Naive thymus-derived CD4-positive, alpha-beta T cell (primary cell): ENCODE measurements around the gene TMEM38A. TPM values are rescaled to one million over a fixed set of nuclear protein-coding genes. Genes with fewer than 3 reads are reported as not detected.
"Not testable (repeated sequence)": the region's sequence is repeated elsewhere in the genome, so short reads cannot be mapped to it uniquely, and the experiment has no call there.

Experiments used
- ATAC-seq: fragments of 150-1000 bp; cut with Tn5 transposase; 2 replicates; pipeline ENCODE4 v1.10.0; 2021; ENCODE audit warnings: mild to moderate bottlenecking, moderate library complexity
- CTCF ChIA-PET: fragments of 350-600 bp; sonication (Branson Sonifier 250); formaldehyde crosslinking; loops from one replicate; lab custom pipeline; 2021; ENCODE audit warnings: antibody characterized with exemption; lab: Charles Lee
- POLR2A ChIA-PET: fragments of 350-600 bp; sonication (Branson Sonifier 250); formaldehyde crosslinking; loops from one replicate; lab custom pipeline; 2021; ENCODE audit warnings: antibody characterized with exemption, inconsistent platforms; lab: Charles Lee
- DNase-seq, 9 donors: peaks; one replicate each; pipeline versions ENCODE4 v3.0.0 to v3.0.0-alpha.2; 2020 to 2022; ENCODE audit warnings: mixed read lengths in 1 of 9
- H3K27ac ChIP-seq: one replicate; pipeline ENCODE4 v1.7.0; 2013; ENCODE audit warnings: mild to moderate bottlenecking, low read depth, low read length, moderate library complexity
- H3K27me3 ChIP-seq, 2 donors: one replicate each; pipeline ENCODE4 v1.7.0; 2013; ENCODE audit warnings: low read length in 2 of 2, mild to moderate bottlenecking in 2 of 2, moderate library complexity in 2 of 2; ENCODE audit not compliant: control insufficient read depth in 2 of 2, insufficient read depth in 2 of 2
- H3K36me3 ChIP-seq, 3 experiments: 1 replicate in 2 of 3; 2 replicates in 1 of 3; pipeline ENCODE4 v1.7.0; 2013; ENCODE audit warnings: low read length in 3 of 3, mild to moderate bottlenecking in 3 of 3, moderate library complexity in 1 of 3; ENCODE audit not compliant: insufficient read depth in 3 of 3, control insufficient read depth in 2 of 3
- H3K4me1 ChIP-seq, 2 donors: one replicate each; pipeline ENCODE4 v1.7.0; 2013; ENCODE audit warnings: low read length in 2 of 2, mild to moderate bottlenecking in 2 of 2, moderate library complexity in 1 of 2; ENCODE audit not compliant: control insufficient read depth in 2 of 2, insufficient read depth in 2 of 2
- H3K4me3 ChIP-seq: 2 replicates; pipeline ENCODE4 v1.7.0; 2013; ENCODE audit warnings: mild to moderate bottlenecking, low read length
- H3K9me3 ChIP-seq, 3 experiments: 1 replicate in 2 of 3; 2 replicates in 1 of 3; pipeline ENCODE4 v1.7.0; 2013; ENCODE audit warnings: low read length in 3 of 3; ENCODE audit not compliant: control insufficient read depth in 2 of 3
- H3K27ac Mint-ChIP-seq, 9 donors: one replicate each; pipeline ENCODE4 v1.8.0; 2020 to 2022; ENCODE audit warnings: mixed read lengths in 9 of 9, mild to moderate bottlenecking in 8 of 9, moderate library complexity in 5 of 9, inconsistent platforms in 2 of 9
- H3K27me3 Mint-ChIP-seq, 5 donors: one replicate each; pipeline ENCODE4 v1.8.0; 2021 to 2022; ENCODE audit warnings: mixed read lengths in 5 of 5, mild to moderate bottlenecking in 1 of 5
- H3K36me3 Mint-ChIP-seq, 5 donors: one replicate each; pipeline ENCODE4 v1.8.0; 2020 to 2022; ENCODE audit warnings: mixed read lengths in 5 of 5, mild to moderate bottlenecking in 3 of 5, inconsistent platforms in 1 of 5
- H3K4me1 Mint-ChIP-seq, 7 donors: one replicate each; pipeline ENCODE4 v1.8.0; 2020 to 2022; ENCODE audit warnings: mixed read lengths in 7 of 7, mild to moderate bottlenecking in 3 of 7, inconsistent platforms in 1 of 7
- H3K4me3 Mint-ChIP-seq, 10 donors: one replicate each; pipeline ENCODE4 v1.8.0; 2020 to 2022; ENCODE audit warnings: mild to moderate bottlenecking in 10 of 10, mixed read lengths in 10 of 10, moderate library complexity in 6 of 10, inconsistent platforms in 2 of 10
- H3K9me3 Mint-ChIP-seq, 11 donors: one replicate each; pipeline ENCODE4 v1.8.0; 2020 to 2022; ENCODE audit warnings: mixed read lengths in 11 of 11, mild to moderate bottlenecking in 4 of 11, inconsistent platforms in 1 of 11, moderate library complexity in 1 of 11
- intact Hi-C, 2 donors: fragments of 100-400 bp; cut with micrococcal nuclease; formaldehyde crosslinking; loops; one replicate each; pipeline ENCODE4 v1.15.1; 2023
- polyA plus RNA-seq, 2 donors: library from polyadenylated mRNA; unstranded; fragments of 300-500 nt; fragmentation: Illumina TruSeq; gene quantifications; one replicate each; pipeline ENCODE4 v1.2.3, GENCODE V29; 2021
- total RNA-seq, 6 experiments: library from RNA in 5 of 6; stranded (reverse) in 5 of 6; gene quantifications; 1 replicate in 5 of 6; 2 replicates in 1 of 6; pipeline ENCODE4 v1.2.3 and lab custom pipeline; 2021 to 2026

The TMEM38A gene
- total and polyA plus RNA-seq, 7 experiments from 2014 or later = 0.27 to 1.4 (median 0.57) TPM

DNA sequence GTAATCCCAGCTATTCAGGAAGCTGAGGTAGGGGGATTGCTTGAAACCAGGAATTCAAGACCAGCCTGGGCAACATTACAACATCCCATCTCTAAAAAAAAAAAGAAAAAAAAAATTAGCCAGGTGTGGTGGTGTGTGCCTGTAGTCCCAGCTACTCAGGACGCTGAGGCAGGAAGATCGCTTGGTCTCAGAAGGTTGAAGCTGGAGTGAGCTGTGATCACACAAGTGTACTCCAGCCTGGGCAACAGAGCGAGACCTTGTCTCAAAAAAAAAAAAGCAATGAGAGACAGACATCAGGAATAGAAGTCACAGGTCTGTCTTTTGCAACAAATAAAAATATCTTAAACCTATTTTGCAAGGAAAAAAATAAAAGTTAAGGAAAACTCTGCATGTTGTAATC, 23.3 kb downstream of the TMEM38A start:
- Histone ChIP-seq H3K27ac (no peak overlapping the region), H3K9me3 (peaks cover 0 to 11% (median 0%) of the 10 kb centered on the region in 3 experiments), H3K4me3 (no peak overlapping the region), H3K27me3 (no peaks in the 10 kb centered on the region), H3K4me1 (no peaks in the 10 kb centered on the region), H3K36me3 (no peaks in the 10 kb centered on the region)
- POLR2A ChIA-PET = interaction anchor here (0.6 kb wide), 1 partner anchor 295 kb away, joined by 4 read pairs; no protein-coding TSS in a partner anchor
- Mint-ChIP-seq H3K27ac (no peak overlapping the region), H3K9me3 (peaks cover 0 to 18% (median 5%) of the 10 kb centered on the region in 11 donors), H3K36me3 (peaks cover 3 to 10% (median 6%) of the 10 kb centered on the region in 5 donors), H3K4me3 (no peak overlapping the region), H3K27me3 (no peaks in the 10 kb centered on the region), H3K4me1 (no peaks in the 10 kb centered on the region)
- ATAC-seq (no peak), DNase-seq (no peak)
- CTCF ChIA-PET = no interaction called here
- intact Hi-C loops = no loop called here

- intact Hi-C loops = no loop called here
- H3K4me1 Mint-ChIP-seq = no peaks in the 10 kb centered on the region
- no peak for DNase-seq
- POLR2A ChIA-PET = no interaction called here
- Histone ChIP-seq H3K4me1 (no peaks in the 10 kb centered on the region), H3K27me3 (no peaks in the 10 kb centered on the region), H3K9me3 (no peaks in the 10 kb centered on the region), H3K36me3 (no peaks in the 10 kb centered on the region), H3K4me3 (no peak overlapping the region), H3K27ac (no peak overlapping the region)
- ATAC-seq = no peak
- H3K36me3 Mint-ChIP-seq = peaks cover 0 to 5% (median 3%) of the 10 kb centered on the region in 5 donors
- no peak overlapping the region for H3K27ac Mint-ChIP-seq
- no peaks in the 10 kb centered on the region for H3K27me3 Mint-ChIP-seq
- H3K9me3 Mint-ChIP-seq = peaks cover 0 to 5% (median 0%) of the 10 kb centered on the region in 11 donors
- H3K4me3 Mint-ChIP-seq = no peak overlapping the region
- CTCF ChIA-PET = no interaction called here
These were observed 27.1 kb downstream of the TMEM38A start for GRCh38 chr19:16688084-16688483.

DNA sequence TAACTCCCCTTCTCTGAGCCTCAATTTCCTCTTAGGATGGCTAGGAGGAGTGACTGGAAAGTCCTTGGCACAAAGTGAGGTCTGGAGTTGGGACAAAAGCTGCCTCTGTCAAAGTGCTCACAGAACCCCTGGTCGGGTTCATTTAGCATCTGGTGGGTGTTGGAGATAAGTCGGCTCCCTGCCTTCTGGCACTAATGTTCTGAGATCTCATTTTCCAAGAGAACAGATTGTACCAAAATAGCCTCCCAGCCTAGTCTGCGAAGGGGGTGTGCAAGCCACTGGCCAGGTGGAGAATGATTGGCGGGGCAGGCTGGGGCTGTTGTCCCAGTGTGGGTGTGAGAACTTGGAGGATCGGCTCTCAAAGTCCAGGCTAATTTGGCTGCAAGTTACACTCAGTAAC, 38.0 kb downstream of the TMEM38A start:
- no peaks in the 10 kb centered on the region for H3K4me1 Mint-ChIP-seq
- intact Hi-C loops = no loop called here
- Histone ChIP-seq H3K4me3 (no peak overlapping the region), H3K27ac (no peak overlapping the region), H3K9me3 (no peaks in the 10 kb centered on the region), H3K36me3 (no peaks in the 10 kb centered on the region), H3K27me3 (no peaks in the 10 kb centered on the region), H3K4me1 (no peaks in the 10 kb centered on the region)
- ATAC-seq (no peak), DNase-seq (no peak)
- H3K36me3 Mint-ChIP-seq = no peaks in the 10 kb centered on the region
- POLR2A ChIA-PET = no interaction called here
- CTCF ChIA-PET = no interaction called here
- H3K9me3 Mint-ChIP-seq = peaks cover 0 to 5% (median 1%) of the 10 kb centered on the region in 11 donors
- H3K27me3 Mint-ChIP-seq = no peaks in the 10 kb centered on the region
- no peak overlapping the region for H3K4me3 Mint-ChIP-seq
- no peak overlapping the region for H3K27ac Mint-ChIP-seq

- no peak overlapping the region for H3K27ac Mint-ChIP-seq
- no peaks in the 10 kb centered on the region for H3K4me1 Mint-ChIP-seq
- POLR2A ChIA-PET = no interaction called here
These were observed 41.2 kb downstream of the TMEM38A start for GRCh38 chr19:16702123-16702522.

GRCh38 chr19:16703677-16704076, 42.7 kb downstream of the TMEM38A start:
- ChIA-PET POLR2A (interaction anchor here (0.7 kb wide), 1 partner anchor 12 kb away, joined by 3 read pairs; no protein-coding TSS in a partner anchor), CTCF (interaction anchor here (0.6 kb wide), 1 partner anchor 252 kb away, joined by 3 read pairs; no protein-coding TSS in a partner anchor)
- Histone ChIP-seq H3K27me3 (no peaks in the 10 kb centered on the region), H3K9me3 (no peaks in the 10 kb centered on the region), H3K4me3 (no peak overlapping the region), H3K36me3 (no peaks in the 10 kb centered on the region), H3K27ac (no peak overlapping the region), H3K4me1 (no peaks in the 10 kb centered on the region)
- H3K4me3 Mint-ChIP-seq = no peak overlapping the region
- H3K4me1 Mint-ChIP-seq = no peaks in the 10 kb centered on the region
- H3K36me3 Mint-ChIP-seq = no peaks in the 10 kb centered on the region
- ATAC-seq (no peak), DNase-seq (no peak)
- intact Hi-C loops = no loop called here
- H3K9me3 Mint-ChIP-seq = peaks cover 0 to 2% (median 0%) of the 10 kb centered on the region in 11 donors
- H3K27ac Mint-ChIP-seq = no peak overlapping the region
- H3K27me3 Mint-ChIP-seq = no peaks in the 10 kb centered on the region

More at GRCh38 chr19:16702123-16702522, 41.2 kb downstream of the TMEM38A start:
- H3K4me3 ChIP-seq = no peak overlapping the region
- ATAC-seq (no peak), DNase-seq (no peak)
- no peaks in the 10 kb centered on the region for H3K36me3 Mint-ChIP-seq
- no peak overlapping the region for H3K27ac ChIP-seq
- H3K4me1 ChIP-seq = no peaks in the 10 kb centered on the region
- no peaks in the 10 kb centered on the region for H3K27me3 ChIP-seq
- no peak overlapping the region for H3K4me3 Mint-ChIP-seq
- H3K36me3 ChIP-seq = no peaks in the 10 kb centered on the region
- H3K9me3 Mint-ChIP-seq = peaks cover 0 to 2% (median 0%) of the 10 kb centered on the region in 11 donors
- H3K27me3 Mint-ChIP-seq = no peaks in the 10 kb centered on the region
- no peaks in the 10 kb centered on the region for H3K9me3 ChIP-seq
- CTCF ChIA-PET = no interaction called here
- intact Hi-C loops = no loop called here

DNA sequence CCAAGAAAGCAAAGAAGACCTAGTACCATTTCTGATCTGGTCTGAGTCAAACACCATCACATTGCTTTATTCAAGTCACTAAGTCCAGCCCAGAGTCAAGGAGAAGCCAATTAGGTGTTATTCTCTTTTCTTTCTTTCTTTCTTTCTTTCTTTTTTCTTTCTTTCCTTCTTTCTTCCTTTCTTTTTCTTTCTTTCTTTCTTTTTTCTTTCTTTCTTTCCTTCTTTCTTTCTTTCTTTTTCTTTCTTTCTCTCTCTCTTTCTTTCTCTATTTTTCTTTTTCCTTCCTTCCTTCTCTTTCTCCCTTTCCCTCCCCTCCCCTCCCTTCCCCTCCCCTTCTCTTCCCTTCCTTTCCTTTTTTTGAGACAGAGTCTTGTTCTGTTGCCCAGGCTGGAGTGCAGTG, 49.9 kb downstream of the TMEM38A start:
- H3K4me1 Mint-ChIP-seq, H3K9me3 ChIP-seq, ATAC-seq, H3K9me3 Mint-ChIP-seq, intact Hi-C loops, H3K4me3 ChIP-seq, H3K4me3 Mint-ChIP-seq, H3K27me3 ChIP-seq, POLR2A ChIA-PET, H3K36me3 ChIP-seq, H3K36me3 Mint-ChIP-seq, H3K4me1 ChIP-seq, DNase-seq, H3K27ac ChIP-seq: not testable (repeated sequence)
- peak overlapping the region in 1 of 9 donors; percentile 72 for H3K27ac Mint-ChIP-seq
- H3K27me3 Mint-ChIP-seq = peaks cover 0 to 12% (median 7%) of the 10 kb centered on the region in 5 donors
- CTCF ChIA-PET = interaction anchor here (0.6 kb wide), 1 partner anchor 1628 kb away, joined by 3 read pairs; no protein-coding TSS in a partner anchor

DNA sequence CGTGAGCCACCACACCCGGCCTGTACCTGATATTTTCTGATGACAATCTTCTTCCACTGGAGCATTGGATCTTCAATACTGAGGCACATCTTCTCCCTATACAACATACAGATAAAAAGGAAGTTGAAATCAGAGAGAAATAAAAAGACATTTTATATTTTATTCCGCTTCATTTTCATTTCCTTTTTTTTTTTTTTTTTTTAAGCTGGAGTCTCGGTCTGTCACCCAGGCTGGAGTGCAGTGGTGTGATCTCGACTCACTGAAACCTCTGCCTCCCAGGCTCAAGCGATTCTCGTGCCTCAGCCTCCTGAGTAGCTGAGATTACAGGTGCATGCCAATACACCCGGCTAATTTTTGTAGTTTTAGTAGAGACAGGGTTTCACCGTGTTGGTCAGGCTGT, 51.4 kb downstream of the TMEM38A start:
- H3K36me3 ChIP-seq, H3K4me1 Mint-ChIP-seq, POLR2A ChIA-PET, H3K9me3 ChIP-seq, H3K4me3 ChIP-seq, CTCF ChIA-PET, H3K4me3 Mint-ChIP-seq, intact Hi-C loops, H3K27ac ChIP-seq, H3K36me3 Mint-ChIP-seq, ATAC-seq, H3K27ac Mint-ChIP-seq, DNase-seq, H3K27me3 ChIP-seq, H3K9me3 Mint-ChIP-seq, H3K4me1 ChIP-seq: not testable (repeated sequence)
- H3K27me3 Mint-ChIP-seq = peaks cover 0 to 12% (median 7%) of the 10 kb centered on the region in 5 donors
